IPS-18c (cell line): ENCODE data around the gene CNOT10.
"Not testable (repeated sequence)": the region's sequence is repeated elsewhere in the genome, so short reads cannot be mapped to it uniquely, and the experiment has no call there.

Source experiments
- H3K4me3 ChIP-seq: 2 replicates; pipeline ENCODE4 v1.7.0; 2013; ENCODE audit warnings: low read depth, mild to moderate bottlenecking, low read length, moderate library complexity; ENCODE audit not compliant: insufficient read depth
- H3K9me3 ChIP-seq: one replicate; pipeline ENCODE4 v1.6.1; 2013; ENCODE audit warnings: mild to moderate bottlenecking, low read length, moderate library complexity; ENCODE audit not compliant: control insufficient read depth, insufficient read depth

CNOT10 gene

GRCh38 chr3:32782407-32782806 lies 97.4 kb downstream of the CNOT10 start:
- H3K4me3 ChIP-seq = peak overlapping the region; percentile 29
- no peaks in the 10 kb centered on the region for H3K9me3 ChIP-seq

- Histone ChIP-seq H3K9me3 (no peaks in the 10 kb centered on the region), H3K4me3 (no peak overlapping the region)
Observed at GRCh38 chr3:32791833-32792232, 106.8 kb downstream of the CNOT10 start.

GRCh38 chr3:32794487-32795308 lies 109.7 kb downstream of the CNOT10 start:
- Histone ChIP-seq H3K9me3 (no peaks in the 10 kb centered on the region), H3K4me3 (no peak overlapping the region)

- H3K4me3 ChIP-seq, H3K9me3 ChIP-seq: not testable (repeated sequence)
Observed at GRCh38 chr3:32796384-32796950, 111.5 kb downstream of the CNOT10 start.

GRCh38 chr3:32797776-32798175 lies 112.8 kb downstream of the CNOT10 start:
- Histone ChIP-seq H3K4me3 (no peak overlapping the region), H3K9me3 (no peaks in the 10 kb centered on the region)

- H3K4me3 ChIP-seq, H3K9me3 ChIP-seq: not testable (repeated sequence)
Observed at GRCh38 chr3:32801440-32801839, 116.5 kb downstream of the CNOT10 start.

GRCh38 chr3:32813180-32813579 lies 128.2 kb downstream of the CNOT10 start:
- H3K9me3 ChIP-seq = no peaks in the 10 kb centered on the region
- H3K4me3 ChIP-seq = no peak overlapping the region

GRCh38 chr3:32814361-32814760 lies 129.4 kb downstream of the CNOT10 start:
- H3K9me3 ChIP-seq = no peaks in the 10 kb centered on the region
- no peak overlapping the region; the same call in 1 of the 2 replicates for H3K4me3 ChIP-seq

- Histone ChIP-seq H3K4me3 (peak overlapping the region; percentile 56), H3K9me3 (no peaks in the 10 kb centered on the region)
Observed at GRCh38 chr3:32815841-32816438, 131.0 kb downstream of the CNOT10 start.

GRCh38 chr3:32816439-32817256 lies 131.7 kb downstream of the CNOT10 start:
- H3K9me3 ChIP-seq = peaks cover 3% of the 10 kb centered on the region
- H3K4me3 ChIP-seq = peak overlapping the region; percentile 93

- Histone ChIP-seq H3K4me3 (peak overlapping the region; percentile 93), H3K9me3 (peaks cover 3% of the 10 kb centered on the region)
Observed at GRCh38 chr3:32817257-32817557, 132.2 kb downstream of the CNOT10 start.

- peak within 1 kb of the TSS; percentile 93 for H3K4me3 ChIP-seq
- peaks cover 3% of the 10 kb centered on the region for H3K9me3 ChIP-seq
Observed at GRCh38 chr3:32817558-32818228, 132.7 kb downstream of the CNOT10 start, which contains the start of gene TRIM71. TSS of gene TRIM71 (plus strand) at chr3:32817997. CDS start at chr3:32818081, 84 bp downstream.

- peaks cover 3% of the 10 kb centered on the region for H3K9me3 ChIP-seq
- peak overlapping the region; percentile 93 for H3K4me3 ChIP-seq
Observed at GRCh38 chr3:32818229-32818969, 133.4 kb downstream of the CNOT10 start.

GRCh38 chr3:32818970-32819511 lies 134.1 kb downstream of the CNOT10 start:
- Histone ChIP-seq H3K4me3 (peak overlapping the region; percentile 93), H3K9me3 (peaks cover 3% of the 10 kb centered on the region)

GRCh38 chr3:32819551-32820348 lies 134.8 kb downstream of the CNOT10 start:
- H3K4me3 ChIP-seq = peak overlapping the region; percentile 93

More at GRCh38 chr3:32819551-32820348, 134.8 kb downstream of the CNOT10 start:
- peaks cover 3% of the 10 kb centered on the region for H3K9me3 ChIP-seq
